Hematopoietic multipotent progenitor cell treated with erythropoietin and hydrocortisone succinate and interleukin-3 and kit ligand, for 17 days (in vitro differentiated cells): ENCODE measurements around the gene DLG2.
"Not testable (repeated sequence)": the region's sequence is repeated elsewhere in the genome, so short reads cannot be mapped to it uniquely, and the experiment has no call there.

Experiments used
- DNase-seq: peaks from one replicate; pipeline ENCODE4 v3.0.0-alpha.2; 2015; ENCODE audit warnings: low spot score

The DLG2 gene

GRCh38 chr11:83773950-83774880, 1852.9 kb downstream of the DLG2 start:
- DNase-seq, result no peak

GRCh38 chr11:83768489-83768888, 1858.7 kb downstream of the DLG2 start:
- DNase-seq, result no peak

GRCh38 chr11:83766932-83767331, 1860.2 kb downstream of the DLG2 start:
- DNase-seq, result no peak

GRCh38 chr11:83764643-83765042, 1862.5 kb downstream of the DLG2 start:
- no peak for DNase-seq

GRCh38 chr11:83760932-83761331, 1866.2 kb downstream of the DLG2 start:
- DNase-seq, result no peak

- no peak for DNase-seq
Observed at GRCh38 chr11:83759148-83759547, 1868.0 kb downstream of the DLG2 start.

- no peak for DNase-seq
Observed at GRCh38 chr11:83751041-83751440, 1876.1 kb downstream of the DLG2 start.

GRCh38 chr11:83746921-83747585, 1880.1 kb downstream of the DLG2 start:
- no peak for DNase-seq

GRCh38 chr11:83744620-83745192, 1882.4 kb downstream of the DLG2 start:
- DNase-seq, result no peak

- no peak for DNase-seq
Observed at GRCh38 chr11:83736684-83737083, 1890.5 kb downstream of the DLG2 start.

- no peak for DNase-seq
Observed at GRCh38 chr11:83734120-83734519, 1893.0 kb downstream of the DLG2 start.

GRCh38 chr11:83731288-83731687, 1895.9 kb downstream of the DLG2 start:
- not testable (repeated sequence) for DNase-seq

GRCh38 chr11:83728281-83728680, 1898.9 kb downstream of the DLG2 start:
- DNase-seq, result no peak

GRCh38 chr11:83727251-83727650, 1899.9 kb downstream of the DLG2 start:
- DNase-seq, result no peak

GRCh38 chr11:83726316-83726715, 1900.8 kb downstream of the DLG2 start:
- DNase-seq, result no peak

- DNase-seq, result no peak
Observed at GRCh38 chr11:83725728-83726127, 1901.4 kb downstream of the DLG2 start.

- no peak for DNase-seq
Observed at GRCh38 chr11:83725269-83725560, 1901.9 kb downstream of the DLG2 start.

GRCh38 chr11:83723999-83724398, 1903.1 kb downstream of the DLG2 start:
- no peak for DNase-seq

GRCh38 chr11:83722392-83723119, 1904.6 kb downstream of the DLG2 start:
- DNase-seq, result no peak

- DNase-seq, result no peak
Observed at GRCh38 chr11:83721263-83721662, 1905.9 kb downstream of the DLG2 start.

GRCh38 chr11:83720675-83721074, 1906.5 kb downstream of the DLG2 start:
- DNase-seq, result no peak

GRCh38 chr11:83717537-83717936, 1909.6 kb downstream of the DLG2 start:
- no peak for DNase-seq
